Epithelial cell of esophagus (primary cell): Measurements from ENCODE around the gene WDCP.
"Not testable (repeated sequence)": the region's sequence is repeated elsewhere in the genome, so short reads cannot be mapped to it uniquely, and the experiment has no call there.

Experiments
- DNase-seq: peaks from one replicate; pipeline ENCODE4 v3.0.0; 2010; ENCODE audit warnings: low read depth
- H3K4me3 ChIP-seq: 2 replicates; pipeline ENCODE4 v1.5.1; 2011; ENCODE audit warnings: mild to moderate bottlenecking, low read length, control low read depth
- CTCF ChIP-seq: IDR thresholded peaks from 2 replicates; pipeline ENCODE4 v1.5.1; 2011; ENCODE audit warnings: low read depth, mild to moderate bottlenecking, low read length, control low read depth, inconsistent platforms; ENCODE audit not compliant: insufficient read depth; ENCODE audit errors: missing control alignments

WDCP gene

GRCh38 chr2:24049485-24050021 lies 2.4 kb upstream of the WDCP start, which contains the start of gene FKBP1B:
Gene FKBP1B (plus strand): TSS chr2:24049741. CDS start chr2:24049850, 109 bp downstream.
- H3K4me3 ChIP-seq, result peak within 1 kb of the TSS; percentile 64
- no peak for TF ChIP-seq CTCF
- peak; percentile 77 for DNase-seq

GRCh38 chr2:24048769-24049484 lies 1.7 kb upstream of the WDCP start:
- TF ChIP-seq CTCF, result no peak
- H3K4me3 ChIP-seq, result peak overlapping the region; percentile 36
- no peak for DNase-seq

GRCh38 chr2:24047703-24048033 lies 477 bp upstream of the WDCP start:
- H3K4me3 ChIP-seq, result peak overlapping the region; percentile 71
- no peak for TF ChIP-seq CTCF
- DNase-seq, result no peak

- no peak for TF ChIP-seq CTCF
- peak overlapping the region; percentile 71 for H3K4me3 ChIP-seq
- no peak for DNase-seq
These were observed 627 bp downstream of the WDCP start for GRCh38 chr2:24046599-24046929.

- TF ChIP-seq CTCF, result no peak
- H3K4me3 ChIP-seq, result no peak overlapping the region
- no peak for DNase-seq
These were observed 1.4 kb downstream of the WDCP start for GRCh38 chr2:24045511-24046508.

GRCh38 chr2:24043133-24043532 lies 4.1 kb downstream of the WDCP start:
- not testable (repeated sequence) for H3K4me3 ChIP-seq

GRCh38 chr2:24040511-24040910 lies 6.7 kb downstream of the WDCP start:
- DNase-seq, result peak; percentile 38
- TF ChIP-seq CTCF, result no peak
- no peak overlapping the region for H3K4me3 ChIP-seq

More at GRCh38 chr2:24043133-24043532, 4.1 kb downstream of the WDCP start:
- not testable (repeated sequence) for DNase-seq
